Measurements from ENCODE around the gene UBR4. TPM values are rescaled to one million over a fixed set of nuclear protein-coding genes. Genes with fewer than 3 reads are reported as not detected.

Gene UBR4
- total and polyA plus RNA-seq, 10 of the 15 experiments (the other 5 are each of a cell fraction or from before 2014, with no cell fraction given) = 34.2 to 124 (median 56.2) TPM

DNA sequence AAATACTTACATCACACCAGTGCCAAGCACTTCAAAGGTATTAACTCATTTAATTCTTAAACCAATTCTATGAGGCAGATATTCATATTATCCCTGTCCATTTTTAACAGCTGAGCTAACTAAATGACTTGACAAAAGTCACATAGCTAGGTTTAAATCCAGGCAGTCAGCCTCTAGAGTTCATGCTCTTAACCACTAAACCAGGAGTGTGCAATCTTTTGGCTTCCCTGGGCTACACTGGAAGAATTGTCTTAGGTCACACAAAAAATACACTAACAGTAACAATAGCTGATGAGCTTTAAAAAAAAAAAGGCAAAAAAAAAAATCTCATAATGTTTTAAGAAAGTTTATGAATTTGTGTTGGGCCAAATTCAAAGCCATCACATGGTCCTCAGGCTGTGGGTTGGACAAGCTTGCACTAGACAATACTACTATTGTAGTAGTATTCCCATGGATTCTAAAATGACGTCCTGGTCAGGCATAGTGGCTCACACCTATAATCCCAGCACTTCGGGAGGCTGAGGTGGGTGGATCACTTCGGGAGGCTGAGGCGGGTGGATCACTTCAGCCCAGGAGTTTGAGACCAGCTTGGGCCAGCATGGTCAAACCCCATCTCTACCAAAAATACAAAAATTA lies 10.0 kb downstream of the UBR4 start:
- BruUV-seq (replicated peaks) = no TSS peak
- Histone ChIP-seq H3K27ac (ENCODE audit: control insufficient read depth, insufficient read depth) (no peak overlapping the region), H3K27me3 (replicated peaks in 1 of 2; ENCODE audit: control insufficient read depth in 2 of 2, insufficient read depth in 2 of 2, low read length in 1 of 2) (no peaks in the 10 kb centered on the region), H4K20me1 (ENCODE audit: control insufficient read depth, insufficient read depth) (peaks cover 2% of the 10 kb centered on the region; the same call in 1 of the 2 replicates), H3K36me3 (ENCODE audit: control insufficient read depth in 2 of 2, insufficient read depth in 2 of 2, low read length in 1 of 2) (peaks cover 11 to 32% of the 10 kb centered on the region in 2 experiments), H3K79me2 (ENCODE audit: control insufficient read depth, insufficient read depth, low read length) (peaks cover 39% of the 10 kb centered on the region), H2AFZ (ENCODE audit: control insufficient read depth, low read depth, low read length) (no peak overlapping the region), H3K4me1 (ENCODE audit: control insufficient read depth, insufficient read depth, low read length) (peaks cover 4% of the 10 kb centered on the region), H3K4me3 (no peak overlapping the region), H3K9me3 (replicated peaks; ENCODE audit: control insufficient read depth, insufficient read depth, low read length) (no peaks in the 10 kb centered on the region), H3K9ac (ENCODE audit: control insufficient read depth, insufficient read depth, low read length) (no peak overlapping the region), H3K4me2 (ENCODE audit: control insufficient read depth, insufficient read depth) (no peak overlapping the region)
- WGBS (ENCODE audit: insufficient coverage, insufficient replicate concordance, low lambda C conversion rate, missing lambda C conversion rate) = 93% methylated on average over 4 of the region's 4 CpGs
- ATAC-seq (no peak), DNase-seq (ENCODE audit: low read depth, low spot score) (no peak), FAIRE-seq (no peak)
- ChIA-PET CTCF (interaction anchor here (0.6 to 1.4 kb wide), 5 partner anchors 14 to 454 kb away, joined by 3 to 5 read pairs (median 3); no protein-coding TSS in a partner anchor), SMC1A (ENCODE audit: uncharacterized antibody, unreplicated experiment) (interaction anchor here (0.6 to 4.1 kb wide), 6 partner anchors 9 to 36 kb away, joined by 3 to 10 read pairs (median 3); no protein-coding TSS in a partner anchor), RAD21 (ENCODE audit: unreplicated experiment) (interaction anchor here (0.9 kb wide), 1 partner anchor 476 kb away, joined by 3 read pairs; no protein-coding TSS in a partner anchor), POLR2A (interaction anchor here (0.5 to 1.8 kb wide), 7 partner anchors 8 to 648 kb away, joined by 3 to 7 read pairs (median 3); no protein-coding TSS in a partner anchor)
- in situ Hi-C loops (cut with MboI) (loop anchor here (25.0 kb wide), 1 partner anchor 1562 kb away; no protein-coding TSS in a partner anchor), intact Hi-C loops (cut with micrococcal nuclease; ENCODE audit: unreplicated experiment) (loop anchor here (10.0 kb wide), 1 partner anchor 245 kb away; the partner anchor contains the start of gene IFFO2)
- TF ChIP-seq ZBTB4 (CRISPR knock-in tag; IDR thresholded peaks at IDR 0.05) (no peak), RUNX3 (IDR thresholded peaks at IDR 0.05; ENCODE audit: low read length) (no peak), IRF4 (IDR thresholded peaks at IDR 0.05; ENCODE audit: low read depth, low read length) (no peak), SPI1 (IDR thresholded peaks at IDR 0.05; ENCODE audit: borderline replicate concordance, insufficient read depth, low read depth, low read length) (no peak), ZZZ3 (IDR thresholded peaks at IDR 0.05; ENCODE audit: control insufficient read depth, insufficient read length, low read depth) (no peak), CEBPB (IDR thresholded peaks at IDR 0.05; ENCODE audit: borderline replicate concordance in 1 of 2, low read depth in 2 of 2, low read length in 2 of 2) (no peak), MAX (IDR thresholded peaks at IDR 0.05; ENCODE audit: low read depth, low read length) (no peak), ATF7 (IDR thresholded peaks at IDR 0.05; ENCODE audit: low read depth) (no peak), TCF12 (IDR thresholded peaks at IDR 0.05; ENCODE audit: low read depth, low read length) (no peak)
- TF ChIP-seq, protein P1, sequence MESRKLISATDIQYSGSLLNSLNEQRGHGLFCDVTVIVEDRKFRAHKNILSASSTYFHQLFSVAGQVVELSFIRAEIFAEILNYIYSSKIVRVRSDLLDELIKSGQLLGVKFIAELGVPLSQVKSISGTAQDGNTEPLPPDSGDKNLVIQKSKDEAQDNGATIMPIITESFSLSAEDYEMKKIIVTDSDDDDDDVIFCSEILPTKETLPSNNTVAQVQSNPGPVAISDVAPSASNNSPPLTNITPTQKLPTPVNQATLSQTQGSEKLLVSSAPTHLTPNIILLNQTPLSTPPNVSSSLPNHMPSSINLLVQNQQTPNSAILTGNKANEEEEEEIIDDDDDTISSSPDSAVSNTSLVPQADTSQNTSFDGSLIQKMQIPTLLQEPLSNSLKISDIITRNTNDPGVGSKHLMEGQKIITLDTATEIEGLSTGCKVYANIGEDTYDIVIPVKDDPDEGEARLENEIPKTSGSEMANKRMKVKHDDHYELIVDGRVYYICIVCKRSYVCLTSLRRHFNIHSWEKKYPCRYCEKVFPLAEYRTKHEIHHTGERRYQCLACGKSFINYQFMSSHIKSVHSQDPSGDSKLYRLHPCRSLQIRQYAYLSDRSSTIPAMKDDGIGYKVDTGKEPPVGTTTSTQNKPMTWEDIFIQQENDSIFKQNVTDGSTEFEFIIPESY (IDR thresholded peaks at IDR 0.05) = no peak
- TF ChIP-seq, protein P2, sequence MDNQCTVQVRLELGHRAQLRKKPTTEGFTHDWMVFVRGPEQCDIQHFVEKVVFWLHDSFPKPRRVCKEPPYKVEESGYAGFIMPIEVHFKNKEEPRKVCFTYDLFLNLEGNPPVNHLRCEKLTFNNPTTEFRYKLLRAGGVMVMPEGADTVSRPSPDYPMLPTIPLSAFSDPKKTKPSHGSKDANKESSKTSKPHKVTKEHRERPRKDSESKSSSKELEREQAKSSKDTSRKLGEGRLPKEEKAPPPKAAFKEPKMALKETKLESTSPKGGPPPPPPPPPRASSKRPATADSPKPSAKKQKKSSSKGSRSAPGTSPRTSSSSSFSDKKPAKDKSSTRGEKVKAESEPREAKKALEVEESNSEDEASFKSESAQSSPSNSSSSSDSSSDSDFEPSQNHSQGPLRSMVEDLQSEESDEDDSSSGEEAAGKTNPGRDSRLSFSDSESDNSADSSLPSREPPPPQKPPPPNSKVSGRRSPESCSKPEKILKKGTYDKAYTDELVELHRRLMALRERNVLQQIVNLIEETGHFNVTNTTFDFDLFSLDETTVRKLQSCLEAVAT (IDR thresholded peaks at IDR 0.05) = no peak
- TF ChIP-seq, protein P3, sequence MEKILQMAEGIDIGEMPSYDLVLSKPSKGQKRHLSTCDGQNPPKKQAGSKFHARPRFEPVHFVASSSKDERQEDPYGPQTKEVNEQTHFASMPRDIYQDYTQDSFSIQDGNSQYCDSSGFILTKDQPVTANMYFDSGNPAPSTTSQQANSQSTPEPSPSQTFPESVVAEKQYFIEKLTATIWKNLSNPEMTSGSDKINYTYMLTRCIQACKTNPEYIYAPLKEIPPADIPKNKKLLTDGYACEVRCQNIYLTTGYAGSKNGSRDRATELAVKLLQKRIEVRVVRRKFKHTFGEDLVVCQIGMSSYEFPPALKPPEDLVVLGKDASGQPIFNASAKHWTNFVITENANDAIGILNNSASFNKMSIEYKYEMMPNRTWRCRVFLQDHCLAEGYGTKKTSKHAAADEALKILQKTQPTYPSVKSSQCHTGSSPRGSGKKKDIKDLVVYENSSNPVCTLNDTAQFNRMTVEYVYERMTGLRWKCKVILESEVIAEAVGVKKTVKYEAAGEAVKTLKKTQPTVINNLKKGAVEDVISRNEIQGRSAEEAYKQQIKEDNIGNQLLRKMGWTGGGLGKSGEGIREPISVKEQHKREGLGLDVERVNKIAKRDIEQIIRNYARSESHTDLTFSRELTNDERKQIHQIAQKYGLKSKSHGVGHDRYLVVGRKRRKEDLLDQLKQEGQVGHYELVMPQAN (conservative IDR thresholded peaks at IDR 0.05) = no peak

Measured in GM12878 (cell line).